ENCODE data around the gene MYO18B. TPM values are rescaled to one million over a fixed set of nuclear protein-coding genes. Genes with fewer than 3 reads are reported as not detected.

The MYO18B gene
- total RNA-seq, 1 donor from 2014 or later: not detected

- H3K36me3 ChIP-seq (ENCODE audit: control insufficient read depth, insufficient read depth, low read length): no peaks in the 10 kb centered on the region
- TF ChIP-seq, protein P1, sequence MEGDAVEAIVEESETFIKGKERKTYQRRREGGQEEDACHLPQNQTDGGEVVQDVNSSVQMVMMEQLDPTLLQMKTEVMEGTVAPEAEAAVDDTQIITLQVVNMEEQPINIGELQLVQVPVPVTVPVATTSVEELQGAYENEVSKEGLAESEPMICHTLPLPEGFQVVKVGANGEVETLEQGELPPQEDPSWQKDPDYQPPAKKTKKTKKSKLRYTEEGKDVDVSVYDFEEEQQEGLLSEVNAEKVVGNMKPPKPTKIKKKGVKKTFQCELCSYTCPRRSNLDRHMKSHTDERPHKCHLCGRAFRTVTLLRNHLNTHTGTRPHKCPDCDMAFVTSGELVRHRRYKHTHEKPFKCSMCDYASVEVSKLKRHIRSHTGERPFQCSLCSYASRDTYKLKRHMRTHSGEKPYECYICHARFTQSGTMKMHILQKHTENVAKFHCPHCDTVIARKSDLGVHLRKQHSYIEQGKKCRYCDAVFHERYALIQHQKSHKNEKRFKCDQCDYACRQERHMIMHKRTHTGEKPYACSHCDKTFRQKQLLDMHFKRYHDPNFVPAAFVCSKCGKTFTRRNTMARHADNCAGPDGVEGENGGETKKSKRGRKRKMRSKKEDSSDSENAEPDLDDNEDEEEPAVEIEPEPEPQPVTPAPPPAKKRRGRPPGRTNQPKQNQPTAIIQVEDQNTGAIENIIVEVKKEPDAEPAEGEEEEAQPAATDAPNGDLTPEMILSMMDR (IDR thresholded peaks at IDR 0.05; ENCODE audit: insufficient read depth, low read length, severe bottlenecking): no peak
- no peak overlapping the region for H3K4me3 ChIP-seq (ENCODE audit: low read depth, low read length)
- FAIRE-seq (no peak), DNase-seq (ENCODE audit: low read depth) (no peak)
- no peaks in the 10 kb centered on the region for H3K27me3 ChIP-seq (ENCODE audit: control insufficient read depth, insufficient read depth, low read length)
Observed at GRCh38 chr22:25744694-25745093, 2.7 kb downstream of the MYO18B start.

GRCh38 chr22:25745341-25746011, 3.5 kb downstream of the MYO18B start:
- peaks cover 2% of the 10 kb centered on the region for H3K27me3 ChIP-seq (ENCODE audit: control insufficient read depth, insufficient read depth, low read length)
- no peaks in the 10 kb centered on the region for H3K36me3 ChIP-seq (ENCODE audit: control insufficient read depth, insufficient read depth, low read length)
- H3K4me3 ChIP-seq (ENCODE audit: low read depth, low read length): no peak overlapping the region
- FAIRE-seq: no peak
- TF ChIP-seq, protein P1 (IDR thresholded peaks at IDR 0.05; ENCODE audit: insufficient read depth, low read length, severe bottlenecking): no peak
- peak; percentile 18 for DNase-seq (ENCODE audit: low read depth)

DNA sequence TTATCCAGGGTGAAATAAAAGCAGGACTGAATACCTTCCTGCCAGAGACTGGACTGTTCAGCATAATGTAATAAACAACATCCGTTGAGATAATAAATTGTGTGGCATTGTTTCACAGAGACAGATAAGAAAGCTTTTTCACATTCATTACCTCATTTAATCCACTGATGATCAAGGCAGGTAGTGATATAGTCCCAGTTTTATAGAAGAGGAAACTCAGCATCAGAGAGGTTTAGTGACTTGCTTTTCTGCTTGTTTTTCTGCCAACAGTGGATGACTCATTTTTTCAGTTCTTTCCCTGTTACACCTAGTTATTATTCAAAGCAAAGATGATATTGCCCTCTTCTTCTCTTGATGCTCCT, 4.0 kb downstream of the MYO18B start:
- Histone ChIP-seq H3K27me3 (ENCODE audit: control insufficient read depth, insufficient read depth, low read length) (peaks cover 2% of the 10 kb centered on the region), H3K36me3 (ENCODE audit: control insufficient read depth, insufficient read depth, low read length) (no peaks in the 10 kb centered on the region), H3K4me3 (ENCODE audit: low read depth, low read length) (no peak overlapping the region)
- FAIRE-seq: no peak
- TF ChIP-seq, protein P1 (IDR thresholded peaks at IDR 0.05; ENCODE audit: insufficient read depth, low read length, severe bottlenecking): no peak
- DNase-seq (ENCODE audit: low read depth): peak; percentile 66

- DNase-seq (ENCODE audit: low read depth) (peak; percentile 20), FAIRE-seq (no peak)
- Histone ChIP-seq H3K36me3 (ENCODE audit: control insufficient read depth, insufficient read depth, low read length) (no peaks in the 10 kb centered on the region), H3K27me3 (ENCODE audit: control insufficient read depth, insufficient read depth, low read length) (peaks cover 2% of the 10 kb centered on the region), H3K4me3 (ENCODE audit: low read depth, low read length) (no peak overlapping the region)
- TF ChIP-seq, protein P1 (IDR thresholded peaks at IDR 0.05; ENCODE audit: insufficient read depth, low read length, severe bottlenecking): no peak
Observed at GRCh38 chr22:25747245-25747944, 5.4 kb downstream of the MYO18B start.

GRCh38 chr22:25748140-25748539, 6.2 kb downstream of the MYO18B start:
- peak; percentile 82 for FAIRE-seq
- DNase-seq (ENCODE audit: low read depth): no peak
- H3K4me3 ChIP-seq (ENCODE audit: low read depth, low read length): no peak overlapping the region
- H3K27me3 ChIP-seq (ENCODE audit: control insufficient read depth, insufficient read depth, low read length): peaks cover 2% of the 10 kb centered on the region
- TF ChIP-seq, protein P1 (IDR thresholded peaks at IDR 0.05; ENCODE audit: insufficient read depth, low read length, severe bottlenecking): no peak
- H3K36me3 ChIP-seq (ENCODE audit: control insufficient read depth, insufficient read depth, low read length): no peaks in the 10 kb centered on the region

Measured in bronchial epithelial cell (primary cell).